T-cell (primary cell): Measurements from ENCODE around the gene PILRA. TPM values are rescaled to one million over a fixed set of nuclear protein-coding genes. Genes with fewer than 3 reads are reported as not detected.
A peak's percentile ranks its signal among the peaks of the same experiment; 100 is the strongest.
"Not testable (repeated sequence)": the region's sequence is repeated elsewhere in the genome, so short reads cannot be mapped to it uniquely, and the experiment has no call there.

ENCODE experiments used
- ATAC-seq, 4 experiments: fragments of 200-7000 bp in 3 of 4; fragments of 150-1000 bp in 1 of 4; cut with Tn5 transposase; replicated peaks in 1 of 4; 1 replicate in 3 of 4; 2 replicates in 1 of 4; pipeline ENCODE4 v1.10.0; 2021; ENCODE audit warnings: moderate library complexity in 3 of 4, mild to moderate bottlenecking in 2 of 4, moderate number of reproducible peaks in 1 of 4
- CTCF ChIA-PET, 2 donors: fragments of 300-600 bp; sonication (Branson Sonifier 250); formaldehyde crosslinking; loops; one replicate each; lab custom pipeline; 2022; ENCODE audit warnings: antibody characterized with exemption in 2 of 2; lab: Charles Lee
- POLR2A ChIA-PET, 2 donors: fragments of 300-600 bp; sonication (Branson Sonifier 250); formaldehyde crosslinking; loops; one replicate each; lab custom pipeline; 2022; ENCODE audit warnings: antibody characterized with exemption in 2 of 2; lab: Charles Lee
- DNase-seq, 35 experiments: peaks; one replicate each; pipeline versions ENCODE4 v3.0.0 to v3.0.0-alpha.2; 2013 to 2023
- H3K27ac ChIP-seq: one replicate; pipeline ENCODE4 v1.5.1; 2013; ENCODE audit warnings: low read length
- H3K27me3 ChIP-seq, 2 experiments: replicated peaks in 1 of 2; 1 replicate in 1 of 2; 2 replicates in 1 of 2; pipeline versions ENCODE4 v1.6.1 to v1.7.0; 2013; ENCODE audit warnings: low read length in 1 of 2, mixed read lengths in 1 of 2; ENCODE audit not compliant: control insufficient read depth in 2 of 2, insufficient read depth in 2 of 2; ENCODE audit errors: extremely low read depth in 1 of 2
- H3K36me3 ChIP-seq, 2 donors: 1 replicate in 1 of 2; 2 replicates in 1 of 2; pipeline versions ENCODE4 v1.6.1 to v1.7.0; 2013; ENCODE audit warnings: low read length in 1 of 2; ENCODE audit not compliant: control insufficient read depth in 2 of 2, insufficient read depth in 1 of 2; ENCODE audit errors: extremely low read depth in 1 of 2
- H3K4me1 ChIP-seq, 2 experiments: 1 replicate in 1 of 2; 2 replicates in 1 of 2; pipeline versions ENCODE4 v1.6.1 to v1.7.0; 2013; ENCODE audit warnings: low read length in 2 of 2, mixed read lengths in 1 of 2; ENCODE audit not compliant: insufficient read depth in 2 of 2, control insufficient read depth in 1 of 2; ENCODE audit errors: extremely low read depth in 1 of 2
- H3K4me3 ChIP-seq, 2 donors: 1 replicate in 1 of 2; 2 replicates in 1 of 2; pipeline versions ENCODE4 v1.5.1 to v1.7.0; 2013; ENCODE audit warnings: mild to moderate bottlenecking in 2 of 2, low read length in 1 of 2, moderate library complexity in 1 of 2; ENCODE audit not compliant: control insufficient read depth in 1 of 2; ENCODE audit errors: extremely low read depth in 1 of 2
- H3K9me3 ChIP-seq: 2 replicates; pipeline ENCODE4 v1.7.0; 2013
- H3K27ac Mint-ChIP-seq, 2 donors: one replicate each; pipeline ENCODE4 v1.8.0; 2020 to 2021; ENCODE audit warnings: mild to moderate bottlenecking in 2 of 2, mixed read lengths in 2 of 2
- H3K27me3 Mint-ChIP-seq, 2 donors: one replicate each; pipeline ENCODE4 v1.8.0; 2021 to 2022; ENCODE audit warnings: mixed read lengths in 2 of 2
- H3K36me3 Mint-ChIP-seq: one replicate; pipeline ENCODE4 v1.8.0; 2021; ENCODE audit warnings: mixed read lengths
- H3K4me1 Mint-ChIP-seq, 3 donors: one replicate each; pipeline ENCODE4 v1.8.0; 2020 to 2022; ENCODE audit warnings: mixed read lengths in 3 of 3, mild to moderate bottlenecking in 1 of 3
- H3K4me3 Mint-ChIP-seq, 3 donors: one replicate each; pipeline ENCODE4 v1.8.0; 2020 to 2022; ENCODE audit warnings: mild to moderate bottlenecking in 3 of 3, mixed read lengths in 3 of 3, moderate library complexity in 3 of 3
- H3K9me3 Mint-ChIP-seq, 3 donors: one replicate each; pipeline ENCODE4 v1.8.0; 2020 to 2022; ENCODE audit warnings: mixed read lengths in 3 of 3
- WGBS: methylation state at CpG from one replicate; pipeline ENCODE4 v1.1.5; 2013; ENCODE audit warnings: missing lambda C conversion rate; ENCODE audit not compliant: insufficient coverage; 5-methylcytosine and 5-hydroxymethylcytosine counted together
- total RNA-seq, 35 experiments: library from RNA in 6 of 35; stranded (reverse) in 6 of 35; fragments of 120-200 nt in 1 of 35; gene quantifications; one replicate each; pipeline versions ENCODE4 v1.2.1 to v1.2.4 and lab custom pipeline; 2013 to 2026

The PILRA gene
- total RNA-seq, 5 donors from 2014 or later (not counting 1 experiment from before 2014, with no cell fraction given): 3.7 to 19.3 (median 7.1) TPM

- no peak overlapping the region for H3K4me3 ChIP-seq
- no peak for DNase-seq
- peaks cover 7 to 23% of the 10 kb centered on the region in 2 donors for H3K36me3 ChIP-seq
- no peak overlapping the region for H3K27ac ChIP-seq
- H3K27me3 Mint-ChIP-seq: no peaks in the 10 kb centered on the region
- ChIA-PET POLR2A (interaction anchor here (0.6 to 1.0 kb wide), 2 partner anchors 90 to 104 kb away, joined by 3 read pairs; no protein-coding TSS in a partner anchor), CTCF (interaction anchor here (0.5 to 1.4 kb wide), 7 partner anchors 12 to 268 kb away, joined by 3 to 6 read pairs (median 3); partner anchors contain the start of gene POP7 (in 1 of the 2))
- H3K4me1 ChIP-seq: peaks cover 14 to 38% of the 10 kb centered on the region in 2 experiments
- H3K9me3 ChIP-seq: no peaks in the 10 kb centered on the region
- H3K4me3 Mint-ChIP-seq: peak overlapping the region in 2 of 3 donors; percentile 93 to 94
- H3K9me3 Mint-ChIP-seq: no peaks in the 10 kb centered on the region
- peaks cover 30 to 35% (median 31%) of the 10 kb centered on the region in 3 donors for H3K4me1 Mint-ChIP-seq
- H3K27me3 ChIP-seq: no peaks in the 10 kb centered on the region
- H3K27ac Mint-ChIP-seq: peak overlapping the region in 1 of 2 donors; percentile 23
- no peak for ATAC-seq
- H3K36me3 Mint-ChIP-seq: peaks cover 24% of the 10 kb centered on the region
- WGBS: 97% methylated on average over 17 of the region's 28 CpGs
Measured at GRCh38 chr7:100437150-100438100, 64.1 kb downstream of the PILRA start.

GRCh38 chr7:100438172-100438571 is 64.9 kb downstream of the PILRA start:
- Histone ChIP-seq H3K4me1 (peaks cover 13 to 32% of the 10 kb centered on the region in 2 experiments), H3K4me3 (no peak overlapping the region), H3K27ac (no peak overlapping the region), H3K9me3 (no peaks in the 10 kb centered on the region), H3K36me3 (peaks cover 7 to 15% of the 10 kb centered on the region in 2 donors), H3K27me3 (no peaks in the 10 kb centered on the region)
- no peak for ATAC-seq
- H3K4me1 Mint-ChIP-seq: peaks cover 23 to 32% (median 24%) of the 10 kb centered on the region in 3 donors
- WGBS: 80% methylated on average over 1 of the region's 2 CpGs
- H3K4me3 Mint-ChIP-seq: no peak overlapping the region
- H3K27ac Mint-ChIP-seq: peak overlapping the region; percentile 23 to 71
- ChIA-PET POLR2A (interaction anchor here in 1 of 2 donors (0.6 kb wide), 1 partner anchor 272 kb away, joined by 5 read pairs; no protein-coding TSS in a partner anchor), CTCF (interaction anchor here (0.6 to 0.9 kb wide), 3 partner anchors 12 to 222 kb away, joined by 3 to 7 read pairs (median 3); no protein-coding TSS in a partner anchor)
- peaks cover 18% of the 10 kb centered on the region for H3K36me3 Mint-ChIP-seq
- no peak for DNase-seq
- no peaks in the 10 kb centered on the region for H3K9me3 Mint-ChIP-seq
- no peaks in the 10 kb centered on the region for H3K27me3 Mint-ChIP-seq

DNA sequence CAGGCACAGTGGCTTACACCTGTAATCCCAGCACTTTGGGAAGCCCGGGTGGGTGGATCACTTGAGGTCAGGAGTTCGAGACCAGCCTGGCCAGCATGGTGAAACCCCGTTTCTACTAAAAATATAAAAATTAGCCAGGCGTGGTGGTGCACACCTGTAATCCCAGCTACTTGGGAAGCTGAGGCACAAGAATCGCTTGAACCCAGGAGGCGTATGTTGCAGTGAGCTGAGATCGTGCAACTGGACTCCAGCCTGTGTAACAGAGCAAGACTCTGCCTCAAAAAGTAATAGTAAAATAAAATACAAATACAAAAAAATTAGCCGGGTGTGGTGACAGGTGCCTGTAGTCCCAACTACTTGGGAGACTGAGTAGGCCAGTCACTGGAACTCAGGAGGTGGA is 65.4 kb downstream of the PILRA start:
- H3K27me3 Mint-ChIP-seq, ATAC-seq, H3K4me3 Mint-ChIP-seq, H3K27ac ChIP-seq, H3K9me3 ChIP-seq, H3K4me3 ChIP-seq, H3K36me3 ChIP-seq, H3K27me3 ChIP-seq, H3K9me3 Mint-ChIP-seq, H3K27ac Mint-ChIP-seq: not testable (repeated sequence)
- Mint-ChIP-seq H3K4me1 (peaks cover 18 to 28% (median 19%) of the 10 kb centered on the region in 3 donors), H3K36me3 (peaks cover 13% of the 10 kb centered on the region)
- WGBS: 92% methylated on average over 2 of the region's 8 CpGs
- peaks cover 11 to 26% of the 10 kb centered on the region in 2 experiments for H3K4me1 ChIP-seq
- CTCF ChIA-PET: interaction anchor here (0.6 to 0.7 kb wide), 3 partner anchors 12 to 221 kb away, joined by 3 to 7 read pairs (median 3); no protein-coding TSS in a partner anchor
- DNase-seq: peak in 1 of 35 experiments; percentile 5
- POLR2A ChIA-PET: interaction anchor here in 1 of 2 donors (0.6 kb wide), 1 partner anchor 271 kb away, joined by 5 read pairs; no protein-coding TSS in a partner anchor

- 92% methylated on average over 6 of the region's 7 CpGs for WGBS
- not testable (repeated sequence) for H3K27me3 Mint-ChIP-seq, H3K36me3 Mint-ChIP-seq, H3K4me3 Mint-ChIP-seq, H3K9me3 Mint-ChIP-seq, H3K9me3 ChIP-seq, ATAC-seq, H3K36me3 ChIP-seq, H3K4me3 ChIP-seq, H3K27ac Mint-ChIP-seq, H3K27ac ChIP-seq, H3K27me3 ChIP-seq, DNase-seq
- peaks cover 8 to 21% of the 10 kb centered on the region in 2 experiments for H3K4me1 ChIP-seq
- ChIA-PET POLR2A (interaction anchor here in 1 of 2 donors (0.7 kb wide), 1 partner anchor 238 kb away, joined by 3 read pairs; no protein-coding TSS in a partner anchor), CTCF (interaction anchor here in 1 of 2 donors (0.7 kb wide), 1 partner anchor 15 kb away, joined by 3 read pairs; no protein-coding TSS in a partner anchor)
- peaks cover 13 to 24% (median 14%) of the 10 kb centered on the region in 3 donors for H3K4me1 Mint-ChIP-seq
Measured at GRCh38 chr7:100439244-100439643, 66.0 kb downstream of the PILRA start.

GRCh38 chr7:100441641-100442535 is 68.6 kb downstream of the PILRA start:
- Mint-ChIP-seq H3K36me3 (no peaks in the 10 kb centered on the region), H3K4me1 (peaks cover 7 to 15% (median 8%) of the 10 kb centered on the region in 3 donors), H3K27ac (no peak overlapping the region), H3K27me3 (no peaks in the 10 kb centered on the region), H3K9me3 (no peaks in the 10 kb centered on the region), H3K4me3 (no peak overlapping the region)
- Histone ChIP-seq H3K36me3 (no peaks in the 10 kb centered on the region), H3K4me3 (no peak overlapping the region), H3K4me1 (peaks cover 2 to 15% of the 10 kb centered on the region in 2 experiments), H3K27me3 (no peaks in the 10 kb centered on the region), H3K9me3 (no peaks in the 10 kb centered on the region), H3K27ac (no peak overlapping the region)
- ChIA-PET CTCF (interaction anchor here in 1 of 2 donors (0.5 kb wide), 1 partner anchor 256 kb away, joined by 4 read pairs; no protein-coding TSS in a partner anchor), POLR2A (interaction anchor here in 1 of 2 donors (0.8 kb wide), 1 partner anchor 14 kb away, joined by 4 read pairs; the partner anchor contains the start of gene ZCWPW1)
- 83% methylated on average over 4 of the region's 11 CpGs for WGBS
- DNase-seq: no peak
- no peak for ATAC-seq
